GM20431 (cell line): ENCODE data around the gene ATP4B.
"Not testable (repeated sequence)": the region's sequence is repeated elsewhere in the genome, so short reads cannot be mapped to it uniquely, and the experiment has no call there.

ENCODE experiments used
- in situ Hi-C: fragments of 300-500 bp; cut with MseI, MboI; formaldehyde crosslinking; loops from one replicate; pipeline ENCODE4 v1.15.0; 2020; ENCODE audit warnings: low sequenced_read_pairs; ENCODE audit not compliant: unreplicated experiment

The ATP4B gene

DNA sequence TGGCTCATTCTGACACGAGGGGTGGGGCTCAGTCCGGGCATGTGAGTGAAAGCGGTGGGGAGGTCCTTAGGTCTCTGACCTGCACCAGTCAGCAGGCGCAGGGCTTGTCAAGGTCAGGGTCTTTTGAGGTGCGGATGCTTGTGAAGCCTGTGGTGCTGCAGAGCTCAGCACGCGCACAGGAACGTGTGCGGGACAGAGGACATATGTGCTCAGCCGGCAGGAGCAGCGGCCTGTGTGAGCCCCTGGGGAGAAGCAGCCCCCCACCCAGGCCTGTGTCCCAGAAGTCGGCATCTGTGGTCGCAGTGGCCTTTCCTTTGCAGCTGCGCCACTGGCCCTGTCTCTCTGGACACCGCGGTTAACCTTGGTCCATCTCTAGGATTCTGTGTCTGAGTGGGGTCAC lies 30.9 kb downstream of the ATP4B start:
- in situ Hi-C loops = no loop called here

DNA sequence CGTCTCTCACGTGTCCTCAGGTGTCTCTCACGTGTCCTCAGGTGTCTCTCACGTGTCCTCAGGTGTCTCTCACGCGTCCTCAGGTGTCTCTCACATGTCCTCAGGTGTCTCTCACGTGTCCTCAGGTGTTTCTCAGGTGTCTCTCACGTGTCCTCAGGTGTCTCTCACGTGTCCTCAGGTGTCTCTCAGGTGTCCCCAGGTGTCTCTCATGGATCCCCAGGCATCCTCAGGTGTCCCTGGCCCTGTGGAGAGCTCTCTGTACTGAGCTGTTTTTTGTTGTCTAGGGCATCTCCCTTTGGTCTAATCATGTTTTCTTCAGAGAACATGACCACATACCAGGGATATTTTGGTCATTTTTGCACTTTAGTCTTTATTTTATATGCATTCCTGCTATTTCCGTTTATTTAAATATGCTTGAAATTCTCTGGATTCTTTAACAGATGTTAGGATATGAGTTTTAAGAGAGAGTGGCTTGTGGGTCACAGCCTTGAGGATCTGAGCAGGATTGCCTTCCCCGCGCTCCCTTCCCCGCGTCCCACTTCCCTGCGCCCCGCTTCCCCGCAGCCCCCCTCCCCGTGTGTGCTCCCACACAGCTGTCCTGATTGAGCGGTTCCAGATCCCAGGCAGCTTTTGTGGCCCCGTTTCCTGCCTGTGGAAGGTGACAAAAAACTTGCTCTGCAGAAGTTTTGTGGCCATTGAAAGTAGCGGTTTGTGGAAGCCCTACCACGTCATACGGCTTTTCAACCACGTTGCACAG lies 31.9 kb downstream of the ATP4B start:
- in situ Hi-C loops = no loop called here

DNA sequence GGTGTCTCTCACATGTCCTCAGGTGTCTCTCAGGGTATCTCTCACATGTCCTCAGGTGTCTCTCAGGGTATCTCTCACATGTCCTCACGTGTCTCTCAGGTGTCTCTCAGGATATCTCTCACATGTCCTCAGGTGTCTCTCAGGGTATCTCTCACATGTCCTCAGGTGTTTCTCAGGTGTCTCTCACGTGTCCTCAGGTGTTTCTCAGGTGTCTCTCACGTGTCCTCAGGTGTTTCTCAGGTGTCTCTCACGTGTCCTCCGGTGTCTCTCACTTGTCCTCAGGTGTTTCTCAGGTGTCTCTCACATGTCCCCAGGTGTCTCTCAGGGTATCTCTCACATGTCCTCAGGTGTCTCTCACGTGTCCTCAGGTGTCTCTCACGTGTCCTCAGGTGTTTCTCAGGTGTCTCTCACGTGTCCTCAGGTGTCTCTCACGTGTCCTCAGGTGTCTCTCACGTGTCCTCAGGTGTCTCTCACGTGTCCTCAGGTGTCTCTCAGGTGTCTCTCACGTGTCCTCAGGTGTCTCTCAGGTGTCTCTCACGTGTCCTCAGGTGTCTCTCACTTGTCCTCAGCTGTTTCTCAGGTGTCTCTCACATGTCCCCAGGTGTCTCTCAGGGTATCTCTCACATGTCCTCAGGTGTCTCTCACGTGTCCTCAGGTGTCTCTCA lies 33.2 kb downstream of the ATP4B start:
- in situ Hi-C loops = not testable (repeated sequence)

DNA sequence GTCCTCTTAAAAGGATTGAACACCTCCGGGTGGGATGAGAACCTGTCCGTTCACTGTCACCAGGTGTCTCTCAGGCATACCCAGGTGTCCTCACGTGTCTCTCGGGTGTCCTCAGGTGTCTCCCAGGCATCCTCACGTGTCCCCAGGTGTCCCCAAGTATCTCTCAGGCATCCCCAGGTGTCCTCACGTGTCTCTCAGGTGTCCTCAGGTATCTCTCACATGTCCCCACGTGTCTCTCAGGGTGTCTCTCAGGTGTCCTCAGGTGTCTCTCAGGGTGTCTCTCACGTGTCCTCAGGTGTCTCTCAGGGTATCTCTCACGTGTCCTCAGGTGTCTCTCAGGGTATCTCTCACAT lies 33.8 kb downstream of the ATP4B start:
- in situ Hi-C loops = no loop called here

DNA sequence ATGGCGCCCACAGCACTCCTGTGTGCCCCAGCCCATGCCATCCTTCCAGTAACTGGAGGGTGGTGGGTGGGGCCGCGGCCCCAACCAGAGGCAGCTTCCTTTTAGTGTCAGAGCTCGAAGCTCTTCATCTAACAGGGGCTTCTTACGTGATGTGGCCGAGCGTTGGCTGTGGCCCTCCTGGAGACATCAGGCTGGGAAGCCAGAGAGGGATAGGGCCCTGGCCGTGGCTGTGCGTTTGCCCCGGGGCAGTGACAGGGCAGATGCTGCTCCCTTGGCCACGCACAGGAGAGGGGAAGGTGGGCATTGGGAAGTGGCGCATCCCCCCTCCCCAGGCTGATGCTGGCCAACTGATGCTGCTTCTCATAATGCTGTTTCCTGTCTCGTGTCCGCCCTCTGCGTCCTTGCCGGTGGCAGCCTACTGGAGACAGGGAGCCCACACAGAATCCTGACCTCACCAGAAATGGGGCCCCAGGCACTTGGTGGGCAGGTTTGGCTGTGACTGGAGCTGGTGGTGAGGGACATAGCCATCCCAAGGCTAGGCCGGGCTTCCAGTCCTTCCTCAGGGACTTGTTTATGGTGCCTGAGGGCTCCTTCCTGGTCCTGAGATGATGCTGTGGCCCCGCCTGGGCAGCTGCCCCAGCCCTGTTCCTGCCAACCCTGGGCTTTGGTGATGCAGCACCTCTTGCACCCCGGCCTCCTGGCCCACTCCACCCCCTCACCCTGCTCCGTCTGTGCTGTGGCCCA lies 34.3 kb downstream of the ATP4B start:
- in situ Hi-C loops = no loop called here

DNA sequence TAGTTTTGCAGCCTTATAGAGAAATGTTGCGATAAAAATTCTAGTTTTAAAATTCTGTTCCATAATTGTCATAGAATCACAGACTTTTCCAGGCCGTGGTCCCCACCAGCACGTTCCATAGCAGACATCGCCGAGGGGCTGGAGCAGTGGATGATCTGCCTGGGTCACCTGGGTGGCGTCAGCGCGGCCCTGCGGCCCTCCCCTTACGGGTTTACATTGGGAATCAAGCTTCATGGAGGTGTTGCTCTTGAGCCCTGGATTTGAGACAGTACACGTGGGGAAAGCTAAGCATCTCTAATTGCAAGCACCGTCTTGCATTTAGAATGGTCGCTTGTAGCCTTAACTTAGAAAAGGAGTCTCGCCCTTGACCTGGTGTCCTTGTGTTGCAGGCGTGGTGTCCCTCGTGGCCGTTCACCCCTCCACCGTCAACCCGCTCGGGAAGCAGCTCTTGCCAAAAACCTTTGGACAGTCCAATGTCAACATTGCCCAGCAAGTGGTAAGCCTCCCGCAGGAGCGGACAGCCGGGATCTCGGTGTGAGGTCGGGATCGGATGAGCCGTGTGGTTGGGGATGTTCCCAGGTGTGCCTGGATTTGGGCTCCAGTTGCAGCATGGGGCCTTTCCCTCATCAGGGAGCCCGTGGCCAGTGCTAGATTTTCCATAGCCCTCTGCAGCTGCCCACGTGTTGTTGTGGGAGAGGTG lies 35.1 kb downstream of the ATP4B start:
- in situ Hi-C loops = no loop called here

DNA sequence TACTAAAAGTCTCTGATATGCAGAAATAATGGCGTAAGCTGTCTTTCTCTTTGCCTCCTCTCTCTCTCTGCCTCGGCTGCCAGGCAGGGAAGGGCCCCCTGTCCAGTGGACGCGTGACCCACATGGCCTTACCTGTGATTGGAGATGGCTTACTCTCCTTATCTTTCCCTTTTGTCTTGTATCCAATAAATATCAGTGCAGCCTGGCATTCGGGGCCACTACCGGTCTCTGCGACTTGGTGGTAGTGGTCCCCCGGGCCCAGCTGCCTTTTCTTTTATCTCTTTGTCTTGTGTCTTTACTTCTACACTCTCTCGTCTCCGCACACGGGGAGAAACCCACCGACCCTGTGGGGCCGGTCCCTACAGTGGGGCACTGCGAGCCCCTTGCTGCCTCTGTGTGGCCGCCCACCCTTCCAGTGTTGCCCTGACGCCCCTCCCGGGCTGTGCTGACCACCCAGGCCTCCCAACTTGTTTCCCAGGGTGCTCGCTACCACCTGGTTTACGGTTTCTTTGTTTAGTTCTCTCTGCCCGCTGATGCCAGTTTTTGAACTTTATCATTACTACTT lies 35.9 kb downstream of the ATP4B start:
- in situ Hi-C loops = not testable (repeated sequence)

DNA sequence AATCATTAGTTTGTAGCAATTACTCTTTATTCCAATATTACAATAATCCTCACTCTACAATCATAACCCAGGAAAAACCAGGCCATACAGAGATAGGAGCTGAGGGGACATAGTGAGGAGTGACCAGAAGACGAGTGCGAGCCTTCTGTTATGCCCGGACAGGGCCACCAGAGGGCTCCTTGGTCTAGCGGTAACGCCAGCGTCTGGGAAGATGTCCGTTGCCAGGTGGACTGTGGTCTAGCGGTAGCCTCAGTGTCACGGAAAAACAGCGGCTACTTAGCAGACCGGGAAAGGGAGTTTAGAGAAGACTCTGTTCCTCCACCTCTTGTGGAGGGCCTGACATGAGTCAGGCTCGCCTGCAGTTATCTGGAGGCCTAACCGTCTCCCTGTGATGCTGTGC lies 36.5 kb downstream of the ATP4B start:
- in situ Hi-C loops = not testable (repeated sequence)

DNA sequence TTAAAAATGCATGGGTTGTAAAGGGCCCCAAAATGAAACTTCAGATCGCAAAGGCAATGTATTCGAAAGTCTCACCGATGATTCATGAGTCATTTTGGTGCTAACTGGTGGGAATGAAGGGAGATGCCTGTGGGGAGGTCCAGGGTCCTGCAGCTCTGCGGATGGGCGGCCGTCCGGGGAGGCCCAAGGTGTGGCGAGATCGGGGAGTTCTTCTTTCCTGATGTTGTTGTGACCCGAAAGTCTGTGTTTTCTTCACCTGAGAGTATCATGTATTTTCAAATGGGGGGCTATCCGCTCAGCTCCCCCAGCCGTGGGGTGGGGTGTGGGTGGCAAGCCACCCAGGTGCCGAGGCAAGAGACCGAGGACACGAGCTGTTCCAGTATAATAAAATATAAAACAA lies 37.0 kb downstream of the ATP4B start:
- in situ Hi-C loops = no loop called here

DNA sequence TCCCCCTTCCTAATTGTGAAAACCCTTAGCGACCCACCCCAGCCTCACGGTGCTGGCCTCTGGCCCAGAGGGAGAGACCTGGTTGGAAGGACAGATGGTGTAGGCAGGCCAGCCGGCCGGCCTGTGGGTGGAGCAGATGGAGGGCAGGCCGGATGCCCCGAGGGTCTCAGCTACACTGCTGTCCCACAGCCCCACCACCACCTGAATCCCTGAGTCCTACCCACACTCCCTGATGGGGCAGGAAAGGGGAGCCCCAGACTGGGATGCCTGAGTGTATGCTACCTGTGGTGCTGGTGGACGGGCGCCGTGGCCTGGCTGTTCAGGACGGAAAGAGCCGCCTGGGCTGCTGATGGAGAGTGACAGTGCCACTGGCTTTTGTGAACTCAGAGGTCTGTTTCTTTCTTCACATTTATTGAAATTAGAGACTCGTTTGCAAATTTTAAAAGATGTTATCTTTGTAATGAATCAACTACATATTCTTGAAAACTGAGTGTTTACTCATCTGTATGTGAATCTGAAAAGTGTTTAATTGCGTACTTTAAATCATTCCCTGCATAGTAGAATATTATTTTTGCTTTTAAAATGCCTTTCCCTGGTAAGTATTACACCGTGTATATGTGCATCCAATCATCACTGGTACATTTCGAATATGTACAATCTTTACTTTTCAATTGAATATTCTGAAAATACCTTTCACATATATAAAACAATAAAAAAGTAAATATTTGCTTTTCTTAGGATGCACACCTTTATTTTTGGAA lies 37.8 kb downstream of the ATP4B start:
- in situ Hi-C loops = no loop called here

DNA sequence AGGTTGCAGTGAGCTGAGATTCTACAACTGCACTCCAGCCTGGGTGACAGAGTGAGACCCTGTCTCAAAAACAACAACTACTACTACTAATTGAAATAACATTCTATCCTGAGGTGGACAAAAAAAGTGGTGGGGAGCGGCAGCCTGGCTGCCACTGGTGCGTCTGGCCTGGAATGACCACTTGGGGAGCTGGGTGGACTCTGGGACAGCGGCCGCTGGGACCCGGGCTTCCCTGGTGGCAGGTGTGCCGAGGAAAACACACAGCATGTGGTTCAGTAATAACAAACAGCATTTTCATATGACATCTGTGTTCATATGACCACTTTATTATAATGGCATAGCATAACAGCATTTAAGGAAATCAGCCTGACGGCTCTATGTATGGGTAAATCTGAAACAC lies 39.5 kb downstream of the ATP4B start:
- in situ Hi-C loops = no loop called here

DNA sequence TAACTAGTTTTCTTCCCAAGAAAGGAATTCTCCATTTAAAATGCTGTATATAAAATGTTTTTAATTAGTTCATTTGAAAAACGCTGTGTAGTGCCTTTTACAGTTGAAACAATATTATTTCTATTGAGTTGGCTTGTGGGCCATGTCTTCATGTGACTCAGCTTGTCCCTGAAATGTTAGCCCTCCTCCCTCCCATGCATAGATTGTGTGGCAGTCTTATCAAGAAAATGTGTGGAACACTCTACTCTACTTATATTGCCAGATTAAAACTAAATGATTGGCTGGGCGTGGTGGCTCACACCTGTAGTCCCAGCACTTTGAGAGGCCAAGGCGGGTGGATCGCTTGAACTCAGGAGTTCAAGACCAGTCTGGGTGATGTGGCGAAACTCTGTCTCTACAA lies 40.0 kb downstream of the ATP4B start:
- in situ Hi-C loops = no loop called here

DNA sequence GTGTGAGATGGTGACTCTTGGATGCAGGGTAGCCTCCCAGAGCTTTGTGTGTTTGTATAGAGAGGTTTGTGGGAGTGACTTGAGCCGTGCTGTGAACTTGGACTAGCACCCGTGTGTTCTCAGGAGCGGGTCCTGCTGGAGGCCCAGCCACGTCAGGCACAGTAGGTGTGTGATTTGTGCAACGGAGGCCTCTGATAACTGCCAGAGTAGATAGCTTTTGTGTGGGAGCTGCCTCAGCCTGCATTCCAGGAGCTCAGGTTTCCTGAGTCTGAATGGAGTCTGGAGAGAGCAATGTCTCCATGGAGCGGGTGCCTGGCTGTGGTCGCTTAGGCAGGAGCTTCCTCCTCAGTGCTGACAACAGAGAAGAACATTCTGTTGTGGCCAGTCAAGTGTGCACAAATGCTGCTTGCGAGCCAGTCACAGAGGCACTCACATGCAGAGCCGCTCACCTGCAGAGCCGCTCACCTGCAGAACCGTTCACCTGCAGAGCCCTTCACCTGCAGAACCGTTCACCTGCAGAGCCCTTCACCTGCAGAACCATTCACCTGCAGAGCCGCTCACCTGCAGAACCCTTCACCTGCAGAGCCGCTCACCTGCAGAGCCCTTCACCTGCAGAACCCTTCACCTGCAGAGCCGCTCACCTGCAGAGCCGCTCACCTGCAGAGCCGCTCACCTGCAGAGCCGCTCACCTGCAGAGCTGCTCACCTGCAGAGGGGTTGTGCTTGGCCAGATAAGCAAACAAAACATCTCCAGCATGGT lies 40.8 kb downstream of the ATP4B start:
- in situ Hi-C loops = no loop called here

DNA sequence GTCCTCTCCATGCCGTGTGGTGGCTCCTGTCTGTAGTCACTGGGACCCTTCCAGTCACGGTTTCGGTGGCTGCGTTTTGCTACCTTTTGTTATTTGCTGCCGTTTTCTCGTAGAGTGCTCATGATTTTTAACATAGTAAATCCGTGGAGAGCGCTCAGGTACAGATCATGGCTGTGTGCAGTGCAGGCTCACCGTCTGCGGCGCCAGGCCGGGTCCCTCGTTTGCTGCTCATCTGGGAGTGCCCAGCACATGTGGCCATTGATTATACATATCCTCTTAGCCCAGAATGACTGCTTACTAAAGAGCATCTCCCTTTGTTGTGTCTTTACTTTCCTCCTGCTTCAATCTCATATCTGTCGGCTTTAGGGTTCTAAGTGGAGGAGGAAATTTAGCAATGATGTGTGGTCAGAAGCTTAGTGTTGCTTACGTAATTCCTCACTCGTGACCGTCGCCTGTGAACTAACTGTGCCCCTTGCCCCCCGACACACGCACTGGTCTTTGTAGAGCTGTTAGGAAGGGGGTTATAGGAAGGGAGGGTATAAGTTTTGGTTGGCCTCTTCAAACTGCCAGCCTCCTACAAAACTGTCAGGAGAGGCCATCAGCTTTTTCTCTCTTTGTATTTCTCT lies 41.6 kb downstream of the ATP4B start:
- in situ Hi-C loops = no loop called here

DNA sequence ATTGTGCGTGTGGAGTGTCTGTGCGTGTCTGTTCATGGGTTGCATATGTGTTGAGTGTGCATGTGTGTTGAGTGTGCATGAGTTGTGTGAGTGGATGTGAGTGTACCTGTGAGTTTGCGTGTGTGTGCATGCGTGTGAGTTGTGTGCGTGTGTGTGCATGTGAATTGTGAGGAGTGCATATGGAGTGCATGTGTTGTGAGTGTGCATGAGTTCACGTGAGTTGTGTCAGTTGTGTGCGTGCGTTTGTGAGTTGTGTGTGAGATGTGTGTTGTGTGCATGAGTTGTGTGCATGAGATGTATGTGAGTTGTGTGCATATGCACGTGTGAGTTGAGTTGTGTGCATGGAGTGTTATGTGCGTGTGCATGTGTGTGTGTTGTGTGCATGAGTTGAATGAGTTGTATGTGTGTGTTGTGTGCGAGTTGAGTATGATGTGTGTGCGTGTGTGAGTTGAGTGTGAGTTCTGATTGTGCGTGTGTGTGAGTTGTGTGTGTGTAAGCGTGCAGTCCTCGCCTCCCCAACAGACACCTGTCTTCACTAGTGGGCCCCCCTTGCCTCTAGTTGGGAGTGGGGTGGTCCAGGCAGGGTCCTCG lies 44.1 kb downstream of the ATP4B start:
- in situ Hi-C loops = no loop called here

DNA sequence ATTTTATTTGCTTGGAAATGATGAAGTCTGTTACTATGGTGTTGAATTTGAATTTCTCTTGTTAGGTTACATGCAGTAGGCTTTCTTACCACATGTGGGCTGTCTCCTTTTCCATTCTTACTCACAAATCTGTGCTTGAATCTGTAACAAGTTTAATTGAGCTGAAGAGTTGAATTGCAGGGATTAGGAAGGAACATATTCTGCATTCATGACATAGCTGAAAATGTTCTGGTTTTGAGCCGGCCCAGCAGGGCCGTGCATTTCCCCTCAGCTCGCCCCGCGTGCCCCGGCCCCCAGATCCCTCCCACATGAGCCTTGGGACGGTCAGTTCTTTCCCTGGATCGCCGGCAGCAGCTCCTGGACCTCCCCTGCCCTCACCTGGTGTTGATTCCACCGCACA lies 45.4 kb downstream of the ATP4B start:
- in situ Hi-C loops = no loop called here

DNA sequence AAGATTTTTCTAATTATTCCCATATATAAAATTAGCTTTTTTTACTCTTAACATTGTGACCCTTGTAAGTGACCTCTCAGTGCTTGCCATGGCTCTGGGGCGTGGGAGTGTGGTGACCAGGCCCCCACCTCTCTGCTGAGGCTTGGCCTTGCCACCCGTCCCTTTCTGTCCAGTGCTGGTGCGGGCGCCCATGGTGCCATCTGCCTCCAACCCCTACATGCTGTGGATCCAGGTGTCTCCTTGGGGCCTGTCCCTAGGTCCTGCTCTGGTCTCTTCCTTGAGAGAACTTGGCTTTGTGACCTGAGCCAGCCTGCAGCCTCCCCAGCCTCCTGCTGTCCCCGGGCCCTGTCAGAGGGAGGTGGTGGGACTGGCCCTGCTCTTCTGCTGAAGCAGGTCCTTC lies 46.0 kb downstream of the ATP4B start:
- in situ Hi-C loops = no loop called here

DNA sequence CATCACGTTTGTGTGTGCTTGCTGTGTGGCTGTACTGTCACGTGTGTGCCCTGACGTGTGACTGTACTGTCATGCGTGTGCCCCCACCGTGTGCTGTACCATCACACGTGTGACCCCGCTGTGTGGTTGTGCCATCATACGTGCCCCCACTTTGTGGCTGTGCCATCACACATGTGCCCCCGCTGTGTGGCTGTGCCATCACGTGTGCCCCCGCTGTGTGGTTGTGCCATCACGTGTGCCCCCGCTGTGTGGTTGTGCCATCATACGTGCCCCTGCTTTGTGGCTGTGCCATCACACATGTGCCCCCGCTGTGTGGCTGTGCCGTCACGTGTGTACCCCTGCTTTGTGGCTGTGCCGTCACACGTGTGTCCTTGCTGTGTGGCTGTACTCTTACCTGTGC lies 47.7 kb downstream of the ATP4B start:
- in situ Hi-C loops = no loop called here
